CD4-positive, alpha-beta T cell (primary cell): Measurements from ENCODE around the gene LTN1. TPM values are rescaled to one million over a fixed set of nuclear protein-coding genes. Genes with fewer than 3 reads are reported as not detected.

Source experiments
- ATAC-seq: fragments of 200-7000 bp; cut with Tn5 transposase; one replicate; pipeline ENCODE4 v1.10.0; 2022; ENCODE audit warnings: mild to moderate bottlenecking; ENCODE audit not compliant: poor library complexity
- CTCF ChIA-PET: fragments of 350-600 bp; sonication (Branson Sonifier 250); formaldehyde crosslinking; loops from one replicate; lab custom pipeline; 2021; ENCODE audit warnings: antibody characterized with exemption, inconsistent platforms; lab: Charles Lee
- POLR2A ChIA-PET: fragments of 350-600 bp; sonication (Branson Sonifier 250); formaldehyde crosslinking; loops from one replicate; lab custom pipeline; 2021; ENCODE audit warnings: antibody characterized with exemption, inconsistent platforms; lab: Charles Lee
- DNase-seq, 14 experiments: peaks; one replicate each; pipeline ENCODE4 v3.0.0-alpha.2; 2013 to 2020; ENCODE audit warnings: mixed read lengths in 2 of 14
- H3K27ac ChIP-seq, 2 donors: one replicate each; pipeline versions ENCODE4 v1.5.1 to v1.7.0; 2013; ENCODE audit warnings: low read length in 2 of 2, low read depth in 1 of 2, mild to moderate bottlenecking in 1 of 2
- H3K27me3 ChIP-seq, 2 experiments: 1 replicate in 1 of 2; 2 replicates in 1 of 2; pipeline versions ENCODE4 v1.6.1 to v1.7.0; 2013; ENCODE audit warnings: low read length in 2 of 2, control low read depth in 1 of 2, mild to moderate bottlenecking in 1 of 2, moderate library complexity in 1 of 2; ENCODE audit not compliant: insufficient read depth in 2 of 2, control insufficient read depth in 1 of 2
- H3K36me3 ChIP-seq: one replicate; pipeline ENCODE4 v1.6.1; 2013; ENCODE audit warnings: low read length, control low read depth; ENCODE audit not compliant: insufficient read depth
- H3K4me1 ChIP-seq: one replicate; pipeline ENCODE4 v1.6.1; 2013; ENCODE audit warnings: low read length, control low read depth; ENCODE audit not compliant: insufficient read depth
- H3K4me3 ChIP-seq: one replicate; pipeline ENCODE4 v1.5.1; 2013; ENCODE audit warnings: mild to moderate bottlenecking, low read length, moderate library complexity
- H3K9me3 ChIP-seq, 2 experiments: 1 replicate in 1 of 2; 2 replicates in 1 of 2; pipeline versions ENCODE4 v1.6.1 to v1.7.0; 2013; ENCODE audit warnings: low read length in 2 of 2, mild to moderate bottlenecking in 2 of 2, control low read depth in 1 of 2, moderate library complexity in 1 of 2; ENCODE audit not compliant: control insufficient read depth in 1 of 2, insufficient read depth in 1 of 2
- H3K27ac Mint-ChIP-seq: one replicate; pipeline ENCODE4 v1.8.0; 2020; ENCODE audit warnings: mixed read lengths
- H3K27me3 Mint-ChIP-seq: one replicate; pipeline ENCODE4 v1.8.0; 2021; ENCODE audit warnings: mixed read lengths
- H3K36me3 Mint-ChIP-seq: one replicate; pipeline ENCODE4 v1.8.0; 2021; ENCODE audit warnings: low read depth, mixed read lengths
- H3K4me1 Mint-ChIP-seq: one replicate; pipeline ENCODE4 v1.8.0; 2021; ENCODE audit warnings: low read depth, mixed read lengths
- H3K4me3 Mint-ChIP-seq: one replicate; pipeline ENCODE4 v1.8.0; 2020; ENCODE audit warnings: mild to moderate bottlenecking, mixed read lengths
- H3K9me3 Mint-ChIP-seq: one replicate; pipeline ENCODE4 v1.8.0; 2020; ENCODE audit warnings: mixed read lengths
- CTCF ChIP-seq: fragments of 200-600 bp; IDR thresholded peaks from one replicate; pipeline ENCODE4 v1.8.0; 2022; ENCODE audit warnings: antibody characterized with exemption, mild to moderate bottlenecking
- intact Hi-C, 2 experiments: fragments of 100-400 bp; cut with DNase I in 1 of 2; cut with micrococcal nuclease in 1 of 2; formaldehyde crosslinking; loops; one replicate each; pipeline versions ENCODE4 v1.15.1 to v1.9.0; 2023 to 2025; cut with DNase I, micrococcal nuclease
- total RNA-seq, 174 experiments: library from RNA in 2 of 174; stranded (reverse) in 2 of 174; gene quantifications; one replicate each; pipeline ENCODE4 v1.2.3 and lab custom pipeline; 2021 to 2026

The LTN1 gene
- total RNA-seq, 2 experiments from 2014 or later, result 23.6 to 24.3 TPM

GRCh38 chr21:28982637-28983036, 10.0 kb downstream of the LTN1 start:
- H3K27me3 Mint-ChIP-seq, result no peaks in the 10 kb centered on the region
- H3K27ac Mint-ChIP-seq, result no peak overlapping the region
- CTCF ChIA-PET, result interaction anchor here (1.0 kb wide), 1 partner anchor 90 kb away, joined by 3 read pairs; the partner anchor contains the start of gene CCT8

GRCh38 chr21:28979092-28979491, 13.6 kb downstream of the LTN1 start:
- TF ChIP-seq CTCF, result no peak
- ChIA-PET CTCF (no interaction called here), POLR2A (interaction anchor here (1.1 kb wide), 1 partner anchor 24 kb away, joined by 3 read pairs; no protein-coding TSS in a partner anchor)
- no peak overlapping the region for H3K27ac Mint-ChIP-seq
- H3K27me3 Mint-ChIP-seq, result no peaks in the 10 kb centered on the region
- no peak overlapping the region for H3K27ac ChIP-seq
- no peaks in the 10 kb centered on the region for H3K9me3 Mint-ChIP-seq
- H3K36me3 Mint-ChIP-seq, result peaks cover 87% of the 10 kb centered on the region
- H3K4me3 ChIP-seq, result no peak overlapping the region
- intact Hi-C loops, result no loop called here
- H3K4me3 Mint-ChIP-seq, result no peak overlapping the region
- no peaks in the 10 kb centered on the region for H3K9me3 ChIP-seq
- no peak for ATAC-seq
- no peak for DNase-seq
- H3K4me1 Mint-ChIP-seq, result peaks cover 21% of the 10 kb centered on the region
- no peaks in the 10 kb centered on the region for H3K27me3 ChIP-seq
- no peaks in the 10 kb centered on the region for H3K4me1 ChIP-seq
- H3K36me3 ChIP-seq, result peaks cover 71% of the 10 kb centered on the region

More at GRCh38 chr21:28982637-28983036, 10.0 kb downstream of the LTN1 start:
- H3K36me3 Mint-ChIP-seq, result peaks cover 88% of the 10 kb centered on the region
- no peak overlapping the region for H3K27ac ChIP-seq
- peaks cover 14% of the 10 kb centered on the region for H3K4me1 Mint-ChIP-seq
- H3K9me3 ChIP-seq, result no peaks in the 10 kb centered on the region
- no peak overlapping the region for H3K4me3 ChIP-seq
- no peak overlapping the region for H3K4me3 Mint-ChIP-seq
- no peaks in the 10 kb centered on the region for H3K4me1 ChIP-seq
- ATAC-seq (no peak), DNase-seq (no peak)
- POLR2A ChIA-PET, result interaction anchor here (1.1 to 1.5 kb wide), 2 partner anchors 20 to 42 kb away, joined by 3 read pairs; partner anchors contain the start of gene USP16
- H3K36me3 ChIP-seq, result peaks cover 78% of the 10 kb centered on the region
- no peaks in the 10 kb centered on the region for H3K27me3 ChIP-seq
- no peak for TF ChIP-seq CTCF
- H3K9me3 Mint-ChIP-seq, result no peaks in the 10 kb centered on the region
- intact Hi-C loops, result no loop called here

- DNase-seq (no peak), ATAC-seq (no peak)
- H3K36me3 Mint-ChIP-seq, result peaks cover 81% of the 10 kb centered on the region
- no peak overlapping the region for H3K4me3 Mint-ChIP-seq
- Histone ChIP-seq H3K9me3 (no peaks in the 10 kb centered on the region), H3K27me3 (no peaks in the 10 kb centered on the region), H3K4me1 (no peaks in the 10 kb centered on the region), H3K4me3 (no peak overlapping the region), H3K27ac (no peak overlapping the region), H3K36me3 (peaks cover 55% of the 10 kb centered on the region)
- intact Hi-C loops, result no loop called here
- CTCF ChIA-PET, result interaction anchor here (0.6 to 1.2 kb wide), 2 partner anchors 50 to 268 kb away, joined by 3 to 4 read pairs; partner anchors contain the start of gene USP16
- no peaks in the 10 kb centered on the region for H3K9me3 Mint-ChIP-seq
- H3K27me3 Mint-ChIP-seq, result no peaks in the 10 kb centered on the region
- POLR2A ChIA-PET, result interaction anchor here (2.5 kb wide), 1 partner anchor 49 kb away, joined by 9 read pairs; the partner anchor contains the start of gene USP16
- peaks cover 24% of the 10 kb centered on the region for H3K4me1 Mint-ChIP-seq
- H3K27ac Mint-ChIP-seq, result no peak overlapping the region
- TF ChIP-seq CTCF, result no peak
Observed at GRCh38 chr21:28975397-28975796, 17.3 kb downstream of the LTN1 start.
